SU-DHL-6 (cell line): ENCODE measurements around the gene NFATC1.

Experiments used
- H2AFZ ChIP-seq: fragments of 200-600 bp; sonication (generic); 2 replicates; pipeline ENCODE4 v1.6.1; 2014; ENCODE audit warnings: low read depth, mild to moderate bottlenecking, moderate library complexity, mixed read lengths, antibody characterized with exemption, low read length; ENCODE audit not compliant: severe bottlenecking
- H3F3A ChIP-seq: fragments of 200-600 bp; shearing (Covaris generic); 2 replicates; pipeline ENCODE4 v1.6.0; 2016; ENCODE audit warnings: antibody characterized with exemption, mild to moderate bottlenecking; ENCODE audit not compliant: insufficient read depth
- H3K27ac ChIP-seq: fragments of 200-600 bp; sonication (generic); 2 replicates; pipeline ENCODE4 v1.5.1; 2016; ENCODE audit warnings: low read depth, mild to moderate bottlenecking, low read length, moderate library complexity, mixed read lengths
- H3K27me3 ChIP-seq: fragments of 200-600 bp; sonication (generic), shearing (Covaris generic); 2 replicates; pipeline ENCODE4 v1.6.0; 2014; ENCODE audit warnings: mild to moderate bottlenecking, low read length
- H3K36me3 ChIP-seq: fragments of 200-600 bp; sonication (generic); 2 replicates; pipeline ENCODE4 v1.6.1; 2014; ENCODE audit warnings: mild to moderate bottlenecking, low read length, mixed read lengths
- H3K4me2 ChIP-seq: fragments of 300-600, 200-600 bp; shearing (Covaris generic), sonication (generic); 2 replicates; pipeline ENCODE4 v1.6.0; 2014; ENCODE audit warnings: low read length, low read depth, mild to moderate bottlenecking; ENCODE audit not compliant: poor library complexity, severe bottlenecking
- H3K4me3 ChIP-seq: fragments of 200-600 bp; sonication (generic); 2 replicates; pipeline ENCODE4 v1.5.1; 2014; ENCODE audit warnings: antibody characterized with exemption, low read length, mild to moderate bottlenecking, mixed read lengths; ENCODE audit not compliant: insufficient read depth, poor library complexity, severe bottlenecking
- H3K79me2 ChIP-seq: fragments of 200-600 bp; sonication (generic); 2 replicates; pipeline ENCODE4 v1.6.1; 2014; ENCODE audit warnings: mild to moderate bottlenecking, low read length, moderate library complexity; ENCODE audit not compliant: insufficient read depth
- H3K9ac ChIP-seq: fragments of 200-600 bp; sonication (generic); 2 replicates; pipeline ENCODE4 v1.7.0; 2014; ENCODE audit warnings: mild to moderate bottlenecking, low read length
- H3K9me2 ChIP-seq: fragments of 200-600 bp; sonication (generic); replicated peaks from 2 replicates; pipeline ENCODE4 v1.6.1; 2014; ENCODE audit warnings: low read length; ENCODE audit not compliant: insufficient read depth
- H3K9me3 ChIP-seq: fragments of 200-600 bp; sonication (generic); 2 replicates; pipeline ENCODE4 v1.6.1; 2014; ENCODE audit warnings: low read length, mixed read lengths; ENCODE audit not compliant: insufficient read depth
- H4K20me1 ChIP-seq: fragments of 200-600 bp; sonication (generic); 2 replicates; pipeline ENCODE4 v1.6.1; 2014; ENCODE audit warnings: low read depth, mild to moderate bottlenecking, antibody characterized with exemption, low read length, moderate library complexity, mixed read lengths
- CTCF ChIP-seq: fragments of 200-600 bp; sonication (generic); IDR thresholded peaks from one replicate; pipeline ENCODE4 v1.5.1; 2017; ENCODE audit warnings: antibody characterized with exemption, mild to moderate bottlenecking, low read length, moderate library complexity; ENCODE audit not compliant: insufficient read depth, poor library complexity, severe bottlenecking
- EZH2phosphoT487 ChIP-seq: fragments of 200-600 bp; sonication (generic), shearing (Covaris generic); conservative IDR thresholded peaks from 2 replicates; pipeline ENCODE4 v1.6.1; 2018; ENCODE audit warnings: mild to moderate bottlenecking, antibody characterized with exemption, low read length, moderate library complexity, mixed read lengths

The NFATC1 gene

GRCh38 chr18:79445696-79446561, 50.2 kb downstream of the NFATC1 start:
- TF ChIP-seq EZH2phosphoT487 (no peak), CTCF (no peak)

GRCh38 chr18:79446931-79447330, 51.2 kb downstream of the NFATC1 start:
- Histone ChIP-seq H4K20me1 (no peaks in the 10 kb centered on the region), H3K9me3 (no peaks in the 10 kb centered on the region), H3K9me2 (no peaks in the 10 kb centered on the region), H3K79me2 (no peaks in the 10 kb centered on the region), H3K4me3 (no peak overlapping the region), H3K4me2 (no peak overlapping the region), H3K27ac (no peak overlapping the region), H3K27me3 (no peaks in the 10 kb centered on the region), H2AFZ (no peak overlapping the region), H3F3A (no peaks in the 10 kb centered on the region), H3K9ac (no peak overlapping the region), H3K36me3 (no peaks in the 10 kb centered on the region)
- TF ChIP-seq EZH2phosphoT487 (no peak), CTCF (no peak)

More at GRCh38 chr18:79445696-79446561, 50.2 kb downstream of the NFATC1 start:
- H3F3A ChIP-seq = no peaks in the 10 kb centered on the region
- no peaks in the 10 kb centered on the region for H3K79me2 ChIP-seq
- no peaks in the 10 kb centered on the region for H4K20me1 ChIP-seq
- no peaks in the 10 kb centered on the region for H3K9me3 ChIP-seq
- H3K9ac ChIP-seq = no peak overlapping the region
- H3K27me3 ChIP-seq = no peaks in the 10 kb centered on the region
- H3K9me2 ChIP-seq = no peaks in the 10 kb centered on the region
- no peak overlapping the region for H3K27ac ChIP-seq
- no peak overlapping the region for H3K4me2 ChIP-seq
- no peak overlapping the region for H3K4me3 ChIP-seq
- no peaks in the 10 kb centered on the region for H3K36me3 ChIP-seq
- H2AFZ ChIP-seq = no peak overlapping the region

- H3K79me2 ChIP-seq = no peaks in the 10 kb centered on the region
- no peaks in the 10 kb centered on the region for H3F3A ChIP-seq
- no peak overlapping the region for H3K9ac ChIP-seq
- no peaks in the 10 kb centered on the region for H3K27me3 ChIP-seq
- no peaks in the 10 kb centered on the region for H3K36me3 ChIP-seq
- no peak for TF ChIP-seq EZH2phosphoT487
- TF ChIP-seq CTCF = no peak
- H3K9me3 ChIP-seq = no peaks in the 10 kb centered on the region
- no peaks in the 10 kb centered on the region for H4K20me1 ChIP-seq
- no peak overlapping the region for H2AFZ ChIP-seq
- no peak overlapping the region for H3K4me2 ChIP-seq
- no peak overlapping the region for H3K27ac ChIP-seq
- H3K9me2 ChIP-seq = no peaks in the 10 kb centered on the region
- no peak overlapping the region for H3K4me3 ChIP-seq
Observed at GRCh38 chr18:79447703-79448367, 52.1 kb downstream of the NFATC1 start.
